Measurements from ENCODE around the gene NPDC1.

The NPDC1 gene

GRCh38 chr9:136990242-136990911 is 55.6 kb downstream of the NPDC1 start:
- ATAC-seq: no peak
- TF ChIP-seq, protein P1, sequence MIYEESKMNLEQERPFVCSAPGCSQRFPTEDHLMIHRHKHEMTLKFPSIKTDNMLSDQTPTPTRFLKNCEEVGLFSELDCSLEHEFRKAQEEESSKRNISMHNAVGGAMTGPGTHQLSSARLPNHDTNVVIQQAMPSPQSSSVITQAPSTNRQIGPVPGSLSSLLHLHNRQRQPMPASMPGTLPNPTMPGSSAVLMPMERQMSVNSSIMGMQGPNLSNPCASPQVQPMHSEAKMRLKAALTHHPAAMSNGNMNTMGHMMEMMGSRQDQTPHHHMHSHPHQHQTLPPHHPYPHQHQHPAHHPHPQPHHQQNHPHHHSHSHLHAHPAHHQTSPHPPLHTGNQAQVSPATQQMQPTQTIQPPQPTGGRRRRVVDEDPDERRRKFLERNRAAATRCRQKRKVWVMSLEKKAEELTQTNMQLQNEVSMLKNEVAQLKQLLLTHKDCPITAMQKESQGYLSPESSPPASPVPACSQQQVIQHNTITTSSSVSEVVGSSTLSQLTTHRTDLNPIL (CRISPR knock-in tag; IDR thresholded peaks at IDR 0.05; ENCODE audit: low read depth): no peak
- TF ChIP-seq TOX (CRISPR knock-in tag; IDR thresholded peaks at IDR 0.05; ENCODE audit: borderline replicate concordance): no peak
- no peak for TF ChIP-seq OSR1 (CRISPR knock-in tag; IDR thresholded peaks at IDR 0.05)
- no peak for TF ChIP-seq RARB (CRISPR knock-in tag; IDR thresholded peaks at IDR 0.05)
- TF ChIP-seq BACH2 (CRISPR knock-in tag; IDR thresholded peaks at IDR 0.05; ENCODE audit: borderline replicate concordance): no peak
- TF ChIP-seq ARNTL (CRISPR knock-in tag; IDR thresholded peaks at IDR 0.05; ENCODE audit: borderline replicate concordance, low read depth): no peak
- TF ChIP-seq GLIS3 (CRISPR knock-in tag; IDR thresholded peaks at IDR 0.05): no peak
- no peak for TF ChIP-seq ZNF565 (CRISPR knock-in tag; conservative IDR thresholded peaks at IDR 0.05; ENCODE audit: low read depth)
- no peak for TF ChIP-seq CSDC2 (CRISPR knock-in tag; IDR thresholded peaks at IDR 0.05)
- TF ChIP-seq SNAI2 (CRISPR knock-in tag; IDR thresholded peaks at IDR 0.05): no peak
- no peak for TF ChIP-seq ZFP3 (CRISPR knock-in tag; IDR thresholded peaks at IDR 0.05)
- TF ChIP-seq ZNF8 (CRISPR knock-in tag; IDR thresholded peaks at IDR 0.05): no peak
- TF ChIP-seq, protein P2, sequence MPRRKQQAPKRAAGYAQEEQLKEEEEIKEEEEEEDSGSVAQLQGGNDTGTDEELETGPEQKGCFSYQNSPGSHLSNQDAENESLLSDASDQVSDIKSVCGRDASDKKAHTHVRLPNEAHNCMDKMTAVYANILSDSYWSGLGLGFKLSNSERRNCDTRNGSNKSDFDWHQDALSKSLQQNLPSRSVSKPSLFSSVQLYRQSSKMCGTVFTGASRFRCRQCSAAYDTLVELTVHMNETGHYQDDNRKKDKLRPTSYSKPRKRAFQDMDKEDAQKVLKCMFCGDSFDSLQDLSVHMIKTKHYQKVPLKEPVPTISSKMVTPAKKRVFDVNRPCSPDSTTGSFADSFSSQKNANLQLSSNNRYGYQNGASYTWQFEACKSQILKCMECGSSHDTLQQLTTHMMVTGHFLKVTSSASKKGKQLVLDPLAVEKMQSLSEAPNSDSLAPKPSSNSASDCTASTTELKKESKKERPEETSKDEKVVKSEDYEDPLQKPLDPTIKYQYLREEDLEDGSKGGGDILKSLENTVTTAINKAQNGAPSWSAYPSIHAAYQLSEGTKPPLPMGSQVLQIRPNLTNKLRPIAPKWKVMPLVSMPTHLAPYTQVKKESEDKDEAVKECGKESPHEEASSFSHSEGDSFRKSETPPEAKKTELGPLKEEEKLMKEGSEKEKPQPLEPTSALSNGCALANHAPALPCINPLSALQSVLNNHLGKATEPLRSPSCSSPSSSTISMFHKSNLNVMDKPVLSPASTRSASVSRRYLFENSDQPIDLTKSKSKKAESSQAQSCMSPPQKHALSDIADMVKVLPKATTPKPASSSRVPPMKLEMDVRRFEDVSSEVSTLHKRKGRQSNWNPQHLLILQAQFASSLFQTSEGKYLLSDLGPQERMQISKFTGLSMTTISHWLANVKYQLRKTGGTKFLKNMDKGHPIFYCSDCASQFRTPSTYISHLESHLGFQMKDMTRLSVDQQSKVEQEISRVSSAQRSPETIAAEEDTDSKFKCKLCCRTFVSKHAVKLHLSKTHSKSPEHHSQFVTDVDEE (CRISPR knock-in tag; IDR thresholded peaks at IDR 0.05): no peak
- TF ChIP-seq POU6F1 (CRISPR knock-in tag; IDR thresholded peaks at IDR 0.05; ENCODE audit: borderline replicate concordance, low read depth): no peak
- no peak for TF ChIP-seq ZFP30 (CRISPR knock-in tag; IDR thresholded peaks at IDR 0.05)

Data from SK-N-SH treated with all-trans-retinoic acid at 6 μM for 48 hours (cell line).